Measurements from ENCODE around the gene RNF34. TPM values are rescaled to one million over a fixed set of nuclear protein-coding genes. Genes with fewer than 3 reads are reported as not detected.

Gene RNF34
- total and polyA plus RNA-seq, 2 of the 13 experiments (the other 11 are each of a cell fraction or from before 2014, with no cell fraction given) = 36.8 to 53.2 TPM

- TF ChIP-seq ZBED4 (CRISPR knock-in tag; IDR thresholded peaks at IDR 0.05; ENCODE audit: borderline replicate concordance) = no peak
- TF ChIP-seq POLR2AphosphoS5 (IDR thresholded peaks at IDR 0.05; ENCODE audit: low read depth, low read length) = no peak
- TF ChIP-seq E2F2 (CRISPR knock-in tag; IDR thresholded peaks at IDR 0.05; ENCODE audit: borderline replicate concordance) = no peak
- TF ChIP-seq ZBTB43 (CRISPR knock-in tag; conservative IDR thresholded peaks at IDR 0.05) = no peak
- no peak for TF ChIP-seq MEIS2 (CRISPR knock-in tag; IDR thresholded peaks at IDR 0.05)
- no peak for TF ChIP-seq ESRRA (CRISPR knock-in tag; IDR thresholded peaks at IDR 0.05; ENCODE audit: low read depth)
- TF ChIP-seq ZC3H4 (CRISPR knock-in tag; IDR thresholded peaks at IDR 0.05; ENCODE audit: borderline replicate concordance) = no peak
- TF ChIP-seq ZNF773 (CRISPR knock-in tag; IDR thresholded peaks at IDR 0.05; ENCODE audit: borderline replicate concordance) = no peak
- no peak for TF ChIP-seq ZNF557 (CRISPR knock-in tag; IDR thresholded peaks at IDR 0.05)
- no peak for TF ChIP-seq MYC (CRISPR knock-in tag; IDR thresholded peaks at IDR 0.05; ENCODE audit: borderline replicate concordance)
- TF ChIP-seq NBN (conservative IDR thresholded peaks at IDR 0.05) = no peak
- TF ChIP-seq WIZ (CRISPR knock-in tag; IDR thresholded peaks at IDR 0.05) = no peak; the same call in 1 of the 2 replicates
- TF ChIP-seq FOXA1 (IDR thresholded peaks at IDR 0.05) = no peak
- 0 out of 2 replicates have a peak, but pooled peaks have one; percentile 15 for TF ChIP-seq FOXA1 (CRISPR knock-in tag; IDR thresholded peaks at IDR 0.05)
- TF ChIP-seq AGO2 (optimal IDR thresholded peaks at IDR 0.05; ENCODE audit: low read depth, low read length) = no peak
- TF ChIP-seq, protein P1, sequence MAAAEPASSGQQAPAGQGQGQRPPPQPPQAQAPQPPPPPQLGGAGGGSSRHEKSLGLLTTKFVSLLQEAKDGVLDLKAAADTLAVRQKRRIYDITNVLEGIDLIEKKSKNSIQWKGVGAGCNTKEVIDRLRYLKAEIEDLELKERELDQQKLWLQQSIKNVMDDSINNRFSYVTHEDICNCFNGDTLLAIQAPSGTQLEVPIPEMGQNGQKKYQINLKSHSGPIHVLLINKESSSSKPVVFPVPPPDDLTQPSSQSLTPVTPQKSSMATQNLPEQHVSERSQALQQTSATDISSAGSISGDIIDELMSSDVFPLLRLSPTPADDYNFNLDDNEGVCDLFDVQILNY (CRISPR knock-in tag; conservative IDR thresholded peaks at IDR 0.05) = no peak
- peak; percentile 19; the same call in 1 of the 2 replicates for TF ChIP-seq RXRB (CRISPR knock-in tag; IDR thresholded peaks at IDR 0.05; ENCODE audit: borderline replicate concordance)
- TF ChIP-seq, protein P2, sequence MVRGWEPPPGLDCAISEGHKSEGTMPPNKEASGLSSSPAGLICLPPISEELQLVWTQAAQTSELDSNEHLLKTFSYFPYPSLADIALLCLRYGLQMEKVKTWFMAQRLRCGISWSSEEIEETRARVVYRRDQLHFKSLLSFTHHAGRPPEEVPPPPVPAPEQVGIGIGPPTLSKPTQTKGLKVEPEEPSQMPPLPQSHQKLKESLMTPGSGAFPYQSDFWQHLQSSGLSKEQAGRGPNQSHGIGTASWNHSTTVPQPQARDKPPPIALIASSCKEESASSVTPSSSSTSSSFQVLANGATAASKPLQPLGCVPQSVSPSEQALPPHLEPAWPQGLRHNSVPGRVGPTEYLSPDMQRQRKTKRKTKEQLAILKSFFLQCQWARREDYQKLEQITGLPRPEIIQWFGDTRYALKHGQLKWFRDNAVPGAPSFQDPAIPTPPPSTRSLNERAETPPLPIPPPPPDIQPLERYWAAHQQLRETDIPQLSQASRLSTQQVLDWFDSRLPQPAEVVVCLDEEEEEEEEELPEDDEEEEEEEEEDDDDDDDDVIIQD (CRISPR knock-in tag; IDR thresholded peaks at IDR 0.05; ENCODE audit: low read depth) = 0 out of 2 replicates have a peak, but pooled peaks have one; percentile 8
- no peak for TF ChIP-seq SNAPC5 (CRISPR knock-in tag; IDR thresholded peaks at IDR 0.05; ENCODE audit: borderline replicate concordance)
- no peak for TF ChIP-seq ZNF678 (CRISPR knock-in tag; IDR thresholded peaks at IDR 0.05)
- TF ChIP-seq ZNF550 (CRISPR knock-in tag; IDR thresholded peaks at IDR 0.05; ENCODE audit: borderline replicate concordance) = no peak
Measured at GRCh38 chr12:121376754-121377697, 22.9 kb upstream of the RNF34 start (continued).
